Transverse colon (tissue), 4 donors: Measurements from ENCODE around the gene CADPS. TPM values are rescaled to one million over a fixed set of nuclear protein-coding genes. Genes with fewer than 3 reads are reported as not detected.

Source experiments
- DNase-seq: peaks from one replicate; pipeline ENCODE4 v3.0.0-alpha.2; 2019
- H3K27ac ChIP-seq, 4 donors: fragments of 200-600 bp; sonication (generic); 2 replicates each; pipeline ENCODE4 v1.5.1; 2016 to 2018; ENCODE audit warnings: inconsistent platforms in 4 of 4
- H3K27me3 ChIP-seq: fragments of 200-600 bp; sonication (generic); 2 replicates; pipeline ENCODE4 v1.5.1; 2017; ENCODE audit warnings: inconsistent platforms
- H3K36me3 ChIP-seq, 4 donors: fragments of 200-600 bp; sonication (generic); 2 replicates each; pipeline ENCODE4 v1.5.1; 2017 to 2019; ENCODE audit warnings: inconsistent platforms in 4 of 4
- H3K4me1 ChIP-seq, 4 donors: fragments of 200-600 bp; sonication (generic); 2 replicates each; pipeline ENCODE4 v1.5.1; 2017 to 2020; ENCODE audit warnings: inconsistent platforms in 4 of 4
- H3K4me3 ChIP-seq, 4 donors: fragments of 200-600 bp; sonication (generic); 1 replicate in 1 of 4; 2 replicates in 3 of 4; pipeline versions ENCODE4 v1.5.1 to v1.6.1; 2017 to 2019; ENCODE audit warnings: inconsistent platforms in 4 of 4
- H3K9me3 ChIP-seq, 2 donors: fragments of 200-600 bp; sonication (generic); 2 replicates each; pipeline ENCODE4 v1.5.1; 2017 to 2019; ENCODE audit warnings: inconsistent platforms in 2 of 2
- EP300 ChIP-seq: sonication (generic); formaldehyde crosslinking; IDR thresholded peaks from one replicate; pipeline ENCODE4 v1.6.1; 2017; ENCODE audit warnings: antibody characterized with exemption, low read depth
- POLR2A ChIP-seq: fragments of 450-650 bp; IDR thresholded peaks from one replicate; pipeline ENCODE4 v1.6.1; 2016; ENCODE audit warnings: antibody characterized with exemption, mild to moderate bottlenecking, moderate library complexity
- POLR2AphosphoS5 ChIP-seq, 3 donors: sonication (generic); formaldehyde crosslinking; IDR thresholded peaks; one replicate each; pipeline ENCODE4 v1.6.1; 2016; ENCODE audit warnings: antibody characterized with exemption in 3 of 3
- WGBS, 2 donors: methylation state at CpG; one replicate each; pipeline ENCODE4 v1.1.5; 2018; ENCODE audit warnings: low coverage in 1 of 2; 5-methylcytosine and 5-hydroxymethylcytosine counted together
- in situ Hi-C, 4 donors: fragments of 200-750 bp; cut with MboI; loops; one replicate each; pipeline versions ENCODE4 v1.15.0 to v1.15.1; 2017; ENCODE audit warnings: low sequenced_read_pairs in 3 of 4, low pct_ligation_motif_present in 1 of 4, low pct_unique_long_range_greater_than_20kb in 1 of 4
- intact Hi-C: fragments of 100-400 bp; cut with DNase I; formaldehyde crosslinking; loops from one replicate; pipeline ENCODE4 v1.15.1; 2023; ENCODE audit warnings: low total_unique reads
- total RNA-seq, 4 donors: library from RNA; depleted of rRNA; stranded (reverse); fragments of >200 nt; gene quantifications; one replicate each; pipeline ENCODE4 v1.1.0, GENCODE V29; 2016
- TF ChIP-seq, protein P1 (sequence below), 5 experiments: fragments of 200-600 bp in 3 of 5; fragments of 450-650 bp in 2 of 5; sonication (generic) in 3 of 5; IDR thresholded peaks; 1 replicate in 2 of 5; 2 replicates in 3 of 5; pipeline ENCODE4 v1.5.1; 2016 to 2017; ENCODE audit warnings: antibody characterized with exemption in 5 of 5, inconsistent platforms in 3 of 5, mild to moderate bottlenecking in 2 of 5, moderate library complexity in 1 of 5

Gene CADPS
- total RNA-seq, 4 donors from 2014 or later = 1.9 to 22.7 (median 8.9) TPM

DNA sequence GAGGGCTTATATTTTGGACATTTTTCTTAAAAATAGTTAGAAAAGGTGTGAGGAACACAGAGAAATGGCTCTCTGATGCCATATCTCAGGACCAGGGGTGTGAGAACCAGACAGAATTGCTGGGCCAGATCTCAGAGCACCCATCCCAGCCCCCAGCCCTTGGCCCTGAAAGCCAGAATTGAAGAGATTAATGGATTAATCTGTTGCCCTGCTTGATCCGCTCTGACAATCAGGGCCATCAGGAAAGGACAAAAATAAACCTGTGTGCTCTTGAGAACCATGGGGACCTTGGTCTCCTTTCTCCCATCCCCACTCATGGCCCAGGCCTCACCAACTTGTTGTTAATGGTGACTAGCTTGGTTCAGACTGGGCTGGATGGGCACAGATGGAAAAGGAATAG is 113.5 kb downstream of the CADPS start:
- H3K27me3 ChIP-seq = no peaks in the 10 kb centered on the region
- in situ Hi-C loops = no loop called here
- H3K4me3 ChIP-seq = no peak overlapping the region
- DNase-seq = no peak
- TF ChIP-seq, protein P1, sequence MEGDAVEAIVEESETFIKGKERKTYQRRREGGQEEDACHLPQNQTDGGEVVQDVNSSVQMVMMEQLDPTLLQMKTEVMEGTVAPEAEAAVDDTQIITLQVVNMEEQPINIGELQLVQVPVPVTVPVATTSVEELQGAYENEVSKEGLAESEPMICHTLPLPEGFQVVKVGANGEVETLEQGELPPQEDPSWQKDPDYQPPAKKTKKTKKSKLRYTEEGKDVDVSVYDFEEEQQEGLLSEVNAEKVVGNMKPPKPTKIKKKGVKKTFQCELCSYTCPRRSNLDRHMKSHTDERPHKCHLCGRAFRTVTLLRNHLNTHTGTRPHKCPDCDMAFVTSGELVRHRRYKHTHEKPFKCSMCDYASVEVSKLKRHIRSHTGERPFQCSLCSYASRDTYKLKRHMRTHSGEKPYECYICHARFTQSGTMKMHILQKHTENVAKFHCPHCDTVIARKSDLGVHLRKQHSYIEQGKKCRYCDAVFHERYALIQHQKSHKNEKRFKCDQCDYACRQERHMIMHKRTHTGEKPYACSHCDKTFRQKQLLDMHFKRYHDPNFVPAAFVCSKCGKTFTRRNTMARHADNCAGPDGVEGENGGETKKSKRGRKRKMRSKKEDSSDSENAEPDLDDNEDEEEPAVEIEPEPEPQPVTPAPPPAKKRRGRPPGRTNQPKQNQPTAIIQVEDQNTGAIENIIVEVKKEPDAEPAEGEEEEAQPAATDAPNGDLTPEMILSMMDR (IDR thresholded peaks at IDR 0.05) = no peak
- TF ChIP-seq EP300 (no peak), POLR2AphosphoS5 (IDR thresholded peaks at IDR 0.05) (no peak), POLR2A (no peak)
- intact Hi-C loops = no loop called here
- no peaks in the 10 kb centered on the region for H3K4me1 ChIP-seq
- H3K27ac ChIP-seq = no peak overlapping the region
- H3K36me3 ChIP-seq = no peaks in the 10 kb centered on the region
- H3K9me3 ChIP-seq = no peaks in the 10 kb centered on the region
- WGBS, 2 donors = 92% methylated on average over 1 of the region's 1 CpG; no CpG with 5 or more reads in 1 of the 2 donors

DNA sequence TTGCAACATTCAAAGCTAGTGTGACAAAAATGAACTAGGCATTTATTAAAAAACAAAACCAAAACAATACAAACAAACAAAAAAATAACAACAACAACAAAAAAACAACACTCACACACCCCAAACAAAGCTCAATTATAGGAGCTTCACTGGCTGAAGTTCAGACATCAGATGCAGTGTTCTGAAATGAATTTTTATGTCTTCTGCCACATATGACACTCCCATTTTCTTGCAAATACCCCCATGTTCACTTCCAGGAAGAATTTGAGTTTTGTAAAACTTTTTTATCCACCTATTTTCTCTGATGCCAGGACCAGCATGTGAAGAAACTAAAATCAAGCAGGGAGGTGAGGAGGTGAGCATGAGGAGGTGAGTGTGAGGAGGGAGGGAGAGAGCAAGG is 113.9 kb downstream of the CADPS start:
- H3K4me1 ChIP-seq = no peaks in the 10 kb centered on the region
- no peaks in the 10 kb centered on the region for H3K36me3 ChIP-seq
- intact Hi-C loops (no loop called here), in situ Hi-C loops (no loop called here)
- H3K4me3 ChIP-seq = no peak overlapping the region
- no peak for DNase-seq
- H3K27ac ChIP-seq = no peak overlapping the region
- H3K27me3 ChIP-seq = no peaks in the 10 kb centered on the region
- no peaks in the 10 kb centered on the region for H3K9me3 ChIP-seq
- TF ChIP-seq POLR2AphosphoS5 (IDR thresholded peaks at IDR 0.05) (no peak), POLR2A (no peak), EP300 (no peak)
- TF ChIP-seq, protein P1 (IDR thresholded peaks at IDR 0.05) = no peak

GRCh38 chr3:62758296-62759066 is 116.7 kb downstream of the CADPS start:
- WGBS, 2 donors = 39 to 49% methylated on average over 2 to 3 of the region's 3 CpGs
- in situ Hi-C loops = no loop called here
- intact Hi-C loops = no loop called here
- TF ChIP-seq EP300 = no peak
- TF ChIP-seq, protein P1 (IDR thresholded peaks at IDR 0.05) = no peak
- TF ChIP-seq POLR2A = no peak
- no peak for TF ChIP-seq POLR2AphosphoS5 (IDR thresholded peaks at IDR 0.05)
- no peaks in the 10 kb centered on the region for H3K27me3 ChIP-seq
- H3K4me1 ChIP-seq = no peaks in the 10 kb centered on the region
- no peak overlapping the region for H3K4me3 ChIP-seq
- H3K36me3 ChIP-seq = no peaks in the 10 kb centered on the region
- H3K9me3 ChIP-seq = no peaks in the 10 kb centered on the region
- no peak overlapping the region for H3K27ac ChIP-seq
- no peak for DNase-seq

- intact Hi-C loops = no loop called here
These were observed 118.2 kb downstream of the CADPS start for GRCh38 chr3:62757045-62757444.

More at GRCh38 chr3:62757045-62757444, 118.2 kb downstream of the CADPS start:
- no peak for TF ChIP-seq EP300
- no peak for TF ChIP-seq POLR2A
- TF ChIP-seq, protein P1 (IDR thresholded peaks at IDR 0.05) = no peak
- TF ChIP-seq POLR2AphosphoS5 (IDR thresholded peaks at IDR 0.05) = no peak
- in situ Hi-C loops = no loop called here
- Histone ChIP-seq H3K9me3 (no peaks in the 10 kb centered on the region), H3K4me3 (no peak overlapping the region), H3K4me1 (no peaks in the 10 kb centered on the region), H3K27me3 (no peaks in the 10 kb centered on the region), H3K36me3 (no peaks in the 10 kb centered on the region), H3K27ac (no peak overlapping the region)
- DNase-seq = no peak
- 70 to 81% methylated on average over 3 to 4 of the region's 4 CpGs for WGBS, 2 donors
